Measurements from ENCODE around the gene IFI6. TPM values are rescaled to one million over a fixed set of nuclear protein-coding genes. Genes with fewer than 3 reads are reported as not detected.
"Not testable (repeated sequence)": the region's sequence is repeated elsewhere in the genome, so short reads cannot be mapped to it uniquely, and the experiment has no call there.

The IFI6 gene
- total RNA-seq, 1 experiment from 2014 or later = 257 TPM

DNA sequence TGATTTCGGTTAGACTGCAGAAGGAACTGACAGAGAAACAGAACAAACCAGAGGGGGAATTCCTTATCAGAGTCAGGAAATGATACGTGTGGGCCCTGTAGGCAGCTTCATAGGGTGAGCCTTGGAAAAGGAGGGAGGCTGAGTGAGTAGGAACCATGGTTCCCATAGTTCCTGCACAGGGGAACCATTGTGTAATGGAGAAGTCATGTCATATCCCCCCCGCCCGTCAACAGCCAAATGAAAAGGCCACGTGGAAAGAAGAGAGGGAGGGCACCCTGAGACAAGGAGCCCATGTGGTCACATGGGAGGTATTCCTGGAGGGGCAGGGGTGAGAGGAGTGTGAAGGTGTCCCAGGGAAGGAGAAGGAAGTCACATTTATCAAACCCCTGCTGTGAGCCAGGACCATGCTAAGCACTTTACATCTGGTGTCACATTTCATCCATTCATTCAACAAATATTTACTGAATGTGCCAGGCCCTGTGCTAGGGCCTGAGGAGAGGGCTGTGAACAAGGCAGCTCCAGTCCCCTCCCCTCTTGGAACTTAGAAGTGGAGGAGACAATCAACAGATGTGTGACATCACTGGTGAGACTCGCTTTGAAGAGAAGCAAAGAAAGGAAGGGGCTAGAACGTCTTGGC, 21.3 kb downstream of the IFI6 start:
- DNase-seq (ENCODE audit: low spot score) = no peak

DNA sequence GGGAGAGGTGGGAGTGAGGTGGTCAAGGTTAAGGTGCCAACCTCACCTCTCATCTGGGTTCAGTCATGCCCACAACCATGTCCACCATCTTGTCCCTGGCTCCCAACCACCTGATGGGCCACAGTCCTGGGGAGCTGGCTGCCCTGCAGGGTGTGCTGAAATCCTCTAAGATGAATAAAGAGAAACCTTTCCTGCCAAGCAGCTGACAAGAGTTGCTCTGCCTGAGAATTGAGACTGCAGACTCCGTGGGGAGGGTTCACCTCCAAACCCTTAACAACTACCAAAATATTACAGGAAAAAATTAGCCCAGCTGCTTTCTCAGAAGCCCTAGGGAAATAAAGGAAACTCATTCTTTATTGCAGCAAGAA, 21.8 kb downstream of the IFI6 start:
- no peak for DNase-seq (ENCODE audit: low spot score)

DNA sequence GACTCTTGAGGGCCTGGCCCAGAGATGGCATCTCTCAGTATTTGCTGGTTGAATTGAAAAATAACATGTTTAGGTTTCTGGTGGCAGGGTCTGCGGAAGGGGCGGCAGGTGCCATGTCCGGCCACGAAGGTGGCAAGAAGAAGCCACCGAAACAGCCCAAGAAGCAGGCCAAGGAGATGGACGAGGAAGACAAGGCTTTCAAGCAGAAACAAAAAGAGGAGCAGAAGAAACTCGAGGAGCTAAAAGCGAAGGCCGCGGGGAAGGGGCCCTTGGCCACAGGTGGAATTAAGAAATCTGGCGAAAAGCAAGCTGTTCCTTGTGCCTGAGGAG, 22.7 kb downstream of the IFI6 start:
- DNase-seq (ENCODE audit: low spot score) = no peak

DNA sequence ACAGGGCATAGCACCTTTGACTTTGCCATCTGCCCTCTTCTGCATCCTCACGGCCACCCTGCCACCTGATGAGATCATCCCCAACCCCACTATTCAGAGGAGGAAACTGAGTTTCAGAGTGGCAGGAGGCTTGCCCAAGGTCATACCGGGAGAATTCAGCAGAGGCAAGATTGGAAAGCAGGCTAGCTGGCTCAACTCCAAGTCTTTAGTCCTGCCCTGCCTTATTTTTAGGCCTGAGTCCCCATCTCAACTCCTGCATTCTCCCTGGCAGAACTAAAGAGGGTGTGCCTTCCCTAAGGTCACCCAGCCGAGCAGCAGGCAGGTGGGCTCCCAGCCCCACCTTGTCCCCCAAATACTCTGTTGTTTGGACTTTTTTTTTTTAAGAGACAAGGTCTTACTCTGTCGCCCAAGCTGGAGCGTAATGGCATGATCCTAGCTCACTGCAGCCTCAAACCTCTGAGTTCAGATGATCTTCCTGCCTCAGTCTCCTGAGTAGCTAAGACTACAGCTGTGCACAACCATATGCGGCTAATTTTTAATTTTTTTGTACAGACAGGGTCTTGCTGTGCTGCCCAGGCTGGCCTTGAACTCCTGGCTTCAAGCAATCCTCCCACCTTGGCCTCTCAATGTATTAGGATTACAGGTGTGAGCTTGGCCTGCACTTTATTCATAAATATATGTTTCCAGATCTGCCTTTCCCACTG, 23.2 kb downstream of the IFI6 start:
- DNase-seq (ENCODE audit: low spot score) = no peak

DNA sequence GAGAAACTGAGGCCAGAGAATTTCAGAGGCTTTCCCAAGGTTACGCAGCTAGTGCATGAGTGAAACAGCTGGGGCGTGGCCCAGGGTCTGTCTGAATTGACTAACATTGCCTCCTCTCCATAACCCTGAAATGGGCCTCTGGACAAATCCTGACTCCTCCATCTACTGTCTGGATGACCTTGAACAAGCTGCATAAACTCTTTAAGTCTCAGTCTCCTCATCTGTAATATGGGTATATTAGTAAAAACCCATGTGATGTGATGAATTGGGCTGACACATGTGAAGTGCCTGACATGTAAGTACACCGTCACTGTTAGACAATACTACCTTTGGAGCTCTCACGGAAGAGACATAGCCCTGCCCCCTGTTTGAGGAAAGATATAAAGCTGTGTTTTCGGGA, 24.7 kb downstream of the IFI6 start:
- no peak for DNase-seq (ENCODE audit: low spot score)

DNA sequence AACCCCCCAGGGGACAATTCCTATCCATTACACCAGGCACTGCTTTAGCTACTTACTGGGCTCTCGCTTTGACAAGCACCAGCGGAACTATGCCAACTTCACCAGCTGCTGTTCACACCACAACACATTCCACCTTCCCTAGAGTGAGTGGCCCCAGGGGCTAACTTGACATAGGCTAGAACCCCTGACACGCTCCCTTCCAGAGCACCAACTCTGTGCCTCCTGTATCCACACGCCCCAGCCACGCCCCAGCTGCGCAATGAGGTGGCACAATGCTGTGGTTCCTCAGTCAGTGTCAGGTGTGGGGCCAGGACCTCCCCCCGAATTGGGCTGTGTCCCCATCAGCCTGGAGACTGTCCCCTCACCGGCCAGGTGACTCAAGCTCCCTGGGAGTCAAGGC, 25.3 kb downstream of the IFI6 start:
- no peak for DNase-seq (ENCODE audit: low spot score)

DNA sequence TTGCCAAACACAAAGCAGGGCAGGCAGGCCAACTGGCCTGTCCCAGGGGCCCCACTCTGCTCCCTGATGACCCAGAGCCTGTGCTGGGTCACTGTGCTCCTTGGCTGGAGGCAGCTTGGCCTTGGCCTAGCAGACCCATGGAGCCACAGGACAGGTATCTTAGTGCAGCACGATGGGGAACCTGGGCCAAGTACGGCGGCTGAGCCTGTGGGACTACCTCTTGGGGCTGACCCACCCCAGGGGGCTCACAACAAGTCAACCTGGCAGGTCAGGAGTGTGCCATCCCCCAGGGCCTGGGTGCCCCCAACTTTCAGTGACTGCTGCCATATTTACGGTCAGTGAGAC, 26.9 kb downstream of the IFI6 start:
- no peak for DNase-seq (ENCODE audit: low spot score)

DNA sequence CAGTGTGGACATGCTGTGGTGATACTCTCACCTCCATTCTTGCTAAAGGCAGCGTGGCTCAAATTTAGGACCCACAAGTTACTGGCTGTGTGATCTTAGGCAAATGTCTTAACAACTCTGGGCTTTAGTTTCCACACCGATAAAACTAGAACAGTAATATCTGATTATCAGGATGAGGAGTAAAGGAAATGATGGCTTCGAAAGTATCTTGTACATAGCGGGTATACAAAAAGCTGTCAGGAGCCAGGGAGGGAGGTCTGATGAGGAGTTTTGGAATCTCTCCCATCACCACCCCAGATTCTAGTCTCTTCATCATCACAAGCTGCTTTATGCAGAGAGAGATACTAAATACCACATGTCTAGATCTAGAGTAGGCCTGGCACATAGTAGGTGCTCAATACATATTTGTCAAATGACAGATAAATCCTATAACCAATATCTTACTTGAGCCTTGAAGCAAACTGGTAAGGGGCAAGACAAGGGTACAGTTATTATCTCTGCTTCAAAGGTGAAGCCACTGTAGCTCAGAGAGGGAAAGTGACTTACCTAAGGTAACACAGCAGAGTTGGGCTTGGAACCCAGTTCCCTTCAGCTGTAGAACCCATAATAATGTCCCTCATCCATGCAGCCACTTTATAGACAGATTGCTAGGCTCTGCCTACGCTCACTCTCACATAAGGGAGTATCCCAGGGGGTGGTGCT, 27.5 kb downstream of the IFI6 start:
- DNase-seq (ENCODE audit: low spot score) = no peak

DNA sequence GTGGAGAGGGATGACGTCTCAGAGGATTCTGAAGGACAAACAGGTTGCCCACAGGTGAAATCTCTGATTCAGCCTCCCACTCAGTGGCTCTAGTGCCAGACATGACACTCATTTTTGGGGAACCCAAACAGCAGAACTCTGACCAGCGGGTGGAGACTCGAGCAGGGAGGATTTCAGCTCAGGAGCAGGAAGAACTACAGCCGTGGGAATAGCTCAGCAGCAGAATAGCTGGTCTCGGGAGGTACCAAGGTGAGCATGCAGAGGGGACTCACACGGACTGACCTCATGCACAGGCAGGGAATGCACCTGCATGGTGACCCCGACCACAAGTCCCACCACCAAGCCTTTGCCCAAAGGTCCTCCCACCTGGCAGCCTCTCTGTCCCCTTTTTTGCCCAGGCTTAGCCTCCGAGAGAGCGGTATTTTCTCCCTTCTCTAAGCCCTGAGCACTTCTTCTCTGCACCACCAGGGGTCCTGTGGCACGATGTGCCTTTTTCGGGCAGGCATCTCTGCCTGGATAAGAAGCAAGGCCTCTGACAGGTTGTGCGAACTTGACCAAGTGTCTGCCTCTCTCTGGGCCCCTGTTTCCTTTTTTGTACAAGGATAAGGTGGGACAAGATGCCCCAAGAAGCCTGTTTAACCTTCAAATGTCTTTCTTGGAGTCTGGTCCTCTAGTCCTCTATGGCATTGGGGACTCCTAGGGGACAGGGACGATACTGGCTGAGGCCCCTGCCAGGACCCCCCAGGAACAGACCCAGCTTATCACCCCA, 28.2 kb downstream of the IFI6 start:
- DNase-seq (ENCODE audit: low spot score) = no peak

DNA sequence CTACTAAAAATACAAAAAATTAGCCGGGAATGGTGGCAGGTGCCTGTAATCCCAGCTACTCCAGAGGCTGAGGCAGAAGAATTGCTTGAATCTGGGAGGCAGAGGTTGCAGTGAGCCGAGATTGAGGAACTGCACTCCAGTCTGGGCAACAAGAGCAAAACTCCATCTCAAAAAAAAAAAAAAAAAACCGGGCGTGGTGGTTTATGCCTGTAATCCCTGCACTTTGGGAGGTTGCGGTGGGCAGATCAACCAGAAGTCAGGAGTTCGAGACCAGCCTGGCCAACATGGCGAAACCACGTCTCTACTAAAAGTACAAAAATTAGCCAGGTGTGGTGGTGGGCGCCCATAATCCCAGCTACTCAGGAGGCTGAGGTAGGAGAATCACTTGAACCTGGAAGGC, 31.5 kb downstream of the IFI6 start:
- not testable (repeated sequence) for DNase-seq (ENCODE audit: low spot score)

DNA sequence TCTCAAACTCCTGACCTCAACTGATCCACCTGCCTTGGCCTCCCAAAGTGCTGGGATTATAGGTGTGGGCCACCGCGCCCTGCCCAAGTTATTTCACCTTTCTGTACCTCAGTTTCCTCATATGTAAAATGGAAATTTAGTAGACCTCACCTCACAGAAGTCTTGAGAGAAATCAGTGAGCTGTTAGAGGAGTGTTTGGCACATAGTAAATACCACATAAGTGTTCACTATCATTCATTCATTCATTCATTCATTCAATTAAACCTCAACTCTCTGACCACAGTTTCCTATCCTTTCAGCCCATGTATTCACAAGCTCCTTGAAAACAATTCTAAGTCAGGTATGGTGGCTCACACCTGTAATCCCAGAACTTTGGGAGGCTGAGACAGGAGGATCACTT, 33.2 kb downstream of the IFI6 start:
- no peak for DNase-seq (ENCODE audit: low spot score)

DNA sequence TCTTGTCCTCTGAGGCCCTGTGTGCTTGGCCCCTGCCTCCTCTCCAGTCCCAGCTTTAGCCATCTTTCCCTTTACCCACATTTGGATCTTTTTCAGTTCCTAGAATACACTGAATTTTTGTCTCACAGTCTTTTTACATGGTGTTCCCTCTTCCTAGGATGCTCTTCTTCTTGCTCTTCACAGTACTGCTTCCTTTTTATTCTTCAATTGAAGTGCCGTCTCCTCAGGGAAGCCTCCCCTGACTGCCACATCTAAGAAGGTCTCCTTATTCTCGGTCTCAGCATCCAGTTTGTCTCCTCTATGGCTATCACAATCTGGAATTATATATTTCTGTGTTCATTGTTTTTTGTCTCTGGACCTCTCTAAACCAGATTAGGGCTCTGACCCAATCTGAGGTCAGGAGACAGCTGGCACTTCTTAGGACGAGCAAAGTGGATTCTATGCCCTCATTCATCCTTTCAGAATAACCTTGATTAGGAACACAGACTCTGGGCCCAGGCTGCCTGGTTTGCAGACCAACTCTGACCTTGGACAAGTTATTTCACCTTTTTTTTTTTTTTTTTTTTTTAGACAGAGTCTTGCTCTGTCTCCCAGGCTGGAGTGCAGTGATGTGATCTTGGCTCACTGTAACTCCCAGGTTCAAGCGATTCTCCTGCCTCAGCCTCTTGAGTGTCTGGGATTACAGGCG, 33.8 kb downstream of the IFI6 start:
- DNase-seq (ENCODE audit: low spot score) = no peak

DNA sequence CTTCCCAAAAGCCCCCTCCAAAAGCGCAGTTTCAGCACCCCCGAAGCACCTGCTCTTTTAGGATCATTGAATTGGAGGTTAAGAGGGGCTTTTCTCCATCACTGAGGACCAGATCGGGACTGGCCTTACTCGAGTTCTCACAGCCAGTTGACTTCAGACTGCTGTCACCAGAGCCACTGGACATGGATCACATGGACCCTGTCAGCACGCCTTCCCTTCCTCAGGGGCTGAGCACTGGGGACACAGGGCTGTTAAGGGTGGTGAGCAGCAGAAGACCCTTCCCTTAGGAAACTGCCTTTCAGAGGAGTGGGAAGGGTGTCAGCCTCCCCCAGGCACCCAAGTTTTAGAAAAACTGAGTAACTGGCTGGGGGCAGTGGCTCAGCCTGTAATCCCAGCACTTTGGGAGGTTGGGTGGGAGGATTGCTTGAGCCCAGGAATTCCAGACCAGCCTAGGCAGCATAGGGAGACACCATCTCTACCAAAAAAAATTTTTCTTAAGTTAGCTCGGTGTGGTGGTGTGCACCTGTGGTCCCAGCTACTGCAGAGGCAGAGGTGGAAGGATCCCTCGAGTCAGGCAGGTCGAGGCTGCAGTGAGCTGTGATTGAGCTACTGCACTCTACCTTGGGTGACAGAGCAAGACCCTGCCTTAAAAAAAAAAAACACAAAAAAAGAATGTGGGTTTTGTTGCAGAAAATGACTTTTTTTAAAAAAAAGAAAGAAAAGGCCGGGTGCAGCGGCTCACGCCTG, 36.4 kb downstream of the IFI6 start:
- no peak for DNase-seq (ENCODE audit: low spot score)

DNA sequence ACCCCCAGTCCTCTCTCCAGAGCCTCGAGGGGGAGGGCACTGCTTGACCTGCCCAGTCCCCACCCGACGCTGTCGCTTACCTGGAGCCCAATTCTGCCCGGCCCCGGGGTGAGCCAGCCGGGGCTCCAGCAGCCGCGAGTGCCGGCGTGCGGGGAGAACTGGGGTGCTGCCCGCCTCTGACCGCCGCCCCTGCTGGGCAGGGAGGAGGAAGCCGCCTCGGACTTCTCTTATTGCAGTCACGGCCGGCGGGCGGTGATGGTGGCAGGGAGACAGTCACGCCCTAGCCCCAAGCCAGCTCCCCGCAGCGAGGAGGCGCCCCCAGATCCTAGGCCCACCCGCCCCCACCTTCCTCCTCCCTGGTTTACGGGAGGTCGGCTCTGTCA, 37.0 kb downstream of the IFI6 start, which contains the start of gene FGR:
FGR (minus strand) TSS at position 201 of the 383 bp plus-strand sequence. CDS start 11,269 bp downstream, outside the sequence.
- no peak for DNase-seq (ENCODE audit: low spot score)

DNA sequence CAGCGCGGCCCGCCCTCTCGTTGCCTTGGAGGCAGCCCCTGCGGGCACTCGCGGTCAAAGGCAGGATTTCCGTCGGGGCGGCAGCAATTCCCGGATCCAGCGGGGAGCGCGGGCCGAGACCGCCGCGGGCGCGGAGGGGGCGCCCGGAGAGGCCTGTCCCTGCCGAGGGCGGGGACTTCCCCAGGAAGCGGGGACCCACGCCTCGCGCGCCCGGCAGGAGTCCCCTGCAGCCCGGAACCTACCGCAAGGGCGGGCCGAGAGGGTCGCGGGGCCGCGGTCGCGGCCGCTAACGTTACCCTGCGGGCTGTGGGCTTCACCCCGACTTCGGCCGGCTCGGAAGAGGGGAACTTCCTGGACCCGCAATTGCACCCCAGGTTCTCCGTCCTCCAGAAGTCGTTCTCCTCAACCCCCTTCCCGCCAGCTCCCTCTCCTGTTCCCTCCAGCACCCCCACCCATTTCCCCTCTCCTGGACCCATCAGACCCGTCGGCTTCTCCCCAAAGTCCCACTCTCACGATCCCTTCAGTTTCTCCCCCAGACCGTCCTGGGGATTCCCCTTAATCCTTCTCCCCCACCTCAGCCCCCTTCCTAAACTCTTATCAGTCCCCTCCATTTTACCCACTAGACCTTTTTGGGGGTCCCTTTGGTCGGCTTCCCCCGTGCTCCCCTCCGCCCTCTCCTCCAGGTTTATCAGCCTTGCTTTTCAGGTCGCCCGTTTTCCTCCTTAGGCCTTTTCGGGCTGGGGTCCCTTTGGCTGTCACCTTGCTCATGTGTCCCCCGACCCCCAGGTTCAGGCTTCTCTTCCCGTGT, 37.6 kb downstream of the IFI6 start:
- DNase-seq (ENCODE audit: low spot score) = no peak

DNA sequence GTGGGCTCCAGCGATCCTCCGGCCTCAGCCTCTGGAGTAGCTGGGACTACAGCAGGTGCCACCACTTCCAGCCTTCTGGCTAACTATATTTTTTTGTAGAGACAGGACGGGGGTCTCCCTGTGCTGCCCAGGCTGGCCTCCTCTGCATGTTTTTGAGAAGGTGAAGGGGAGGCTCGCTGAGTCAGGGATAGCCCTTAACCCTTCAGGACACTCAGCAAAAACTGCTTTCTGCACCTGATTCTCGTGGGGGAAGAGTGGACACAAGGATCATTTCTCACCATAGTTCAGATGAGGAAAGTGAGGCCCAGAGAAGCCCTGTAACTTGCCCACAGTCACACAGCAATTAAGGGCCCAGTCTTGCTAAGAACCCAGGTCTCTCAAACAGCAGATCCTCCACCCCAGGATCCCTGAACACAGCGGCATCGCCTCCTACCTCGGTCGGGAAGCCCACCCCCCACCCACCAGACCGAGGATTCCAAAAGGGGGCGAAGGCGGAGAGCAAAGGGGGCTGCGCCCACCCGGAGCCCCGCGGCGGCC, 38.3 kb downstream of the IFI6 start:
- DNase-seq (ENCODE audit: low spot score) = no peak

DNA sequence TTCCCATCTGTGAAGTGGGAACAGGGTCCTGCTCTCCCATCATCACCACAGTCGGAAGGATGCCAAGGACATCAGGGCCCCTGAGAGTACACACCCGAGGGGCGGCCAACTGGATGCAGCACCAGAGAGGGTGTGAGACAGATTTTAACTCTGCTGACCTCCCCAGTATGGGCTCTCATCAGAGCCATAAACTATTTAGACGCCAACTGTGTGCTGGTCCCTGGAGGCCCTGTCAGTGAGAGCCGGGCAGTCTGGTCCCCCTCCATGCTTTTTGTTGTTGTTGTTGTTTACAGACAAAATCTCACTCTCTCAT, 38.7 kb downstream of the IFI6 start:
- DNase-seq (ENCODE audit: low spot score) = no peak

DNA sequence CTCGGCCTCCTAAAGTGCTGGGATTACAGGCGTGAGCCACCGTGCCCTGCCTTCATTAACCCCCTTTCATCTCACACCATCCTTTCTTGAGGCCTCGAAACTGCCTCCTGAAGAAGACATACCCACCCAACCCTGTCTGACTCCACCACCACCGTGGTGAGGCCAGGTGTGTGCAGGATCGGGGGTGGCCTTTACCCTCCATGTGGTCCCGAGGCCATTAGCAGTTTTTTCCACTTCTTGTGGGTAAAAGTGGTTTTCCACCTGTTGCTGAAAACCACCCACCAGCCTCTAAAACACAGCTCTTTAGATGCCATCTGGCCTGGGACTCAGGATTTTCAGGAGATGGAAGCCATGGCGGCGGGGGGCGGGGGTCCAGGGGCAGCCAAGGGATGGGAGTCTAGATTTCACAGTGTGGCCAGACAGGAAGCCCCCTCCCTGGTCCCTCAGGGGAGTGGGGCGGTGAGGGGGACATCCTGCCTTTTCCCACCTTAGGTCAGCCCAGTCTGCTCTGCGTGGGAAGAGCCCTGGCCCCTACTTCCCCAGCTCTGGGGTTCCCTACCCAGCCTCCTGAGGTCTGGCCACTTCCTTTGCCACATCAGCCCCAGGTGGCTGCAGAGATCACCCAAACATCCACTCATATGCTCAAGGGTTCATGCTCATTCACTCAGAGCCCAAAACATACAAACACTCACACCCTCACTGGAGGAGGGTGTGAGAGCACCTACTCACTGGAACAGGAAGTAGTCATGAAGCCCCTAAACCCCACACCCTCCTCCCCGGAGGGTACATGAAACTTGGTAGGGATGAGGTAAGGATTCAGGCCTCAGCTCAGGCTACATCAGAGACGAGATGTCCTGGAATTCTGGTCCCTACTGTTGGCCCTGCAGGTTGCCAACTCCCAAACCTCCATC, 39.4 kb downstream of the IFI6 start:
- no peak for DNase-seq (ENCODE audit: low spot score)

DNA sequence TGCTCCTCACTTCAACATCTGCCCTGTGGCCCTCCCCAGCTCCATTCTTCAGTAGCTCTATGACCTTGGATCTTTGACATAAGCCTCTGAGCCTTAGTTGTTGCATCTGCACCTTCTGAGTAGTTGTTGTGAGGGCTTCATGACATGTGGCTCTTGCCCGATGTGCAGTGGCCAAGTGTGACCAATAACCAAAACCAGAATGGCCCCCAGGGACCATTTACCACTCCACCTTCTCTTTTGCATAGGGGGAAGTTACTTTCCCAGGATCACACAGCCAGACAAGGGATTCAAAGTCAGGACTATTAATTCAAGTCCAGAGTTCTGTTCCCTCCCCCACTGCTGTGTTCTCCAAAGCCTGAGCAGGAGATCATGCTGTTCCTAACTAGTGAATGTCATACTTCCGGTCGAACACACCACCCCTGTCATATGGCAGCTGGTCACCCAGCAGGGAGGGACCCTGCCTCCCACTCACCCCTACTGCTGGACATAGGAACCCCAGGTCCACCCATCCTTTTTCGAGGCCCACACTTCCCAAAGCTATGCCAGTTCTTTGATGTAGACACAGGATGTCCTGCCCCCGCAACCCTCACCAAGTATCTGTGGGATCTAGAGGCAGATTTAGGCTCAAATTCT, 41.0 kb downstream of the IFI6 start:
- DNase-seq (ENCODE audit: low spot score) = no peak
